Stimulated activated naive CD8-positive, alpha-beta T cell treated with anti-CD3 and anti-CD28 coated beads, Interleukin-15, amount 100 ng/mL, for 72 hours (primary cell): ENCODE results near the gene TCF12.

ENCODE experiments used
- ATAC-seq: fragments of 150-1000 bp; cut with Tn5 transposase; 2 replicates; pipeline ENCODE4 v1.10.0; 2021; ENCODE audit warnings: mild to moderate bottlenecking, moderate library complexity
- DNase-seq, 2 donors: peaks; one replicate each; pipeline ENCODE4 v3.0.0; 2021 to 2022
- H3K27ac Mint-ChIP-seq, 2 donors: one replicate each; pipeline ENCODE4 v1.8.0; 2022; ENCODE audit warnings: mild to moderate bottlenecking in 2 of 2, mixed read lengths in 2 of 2, moderate library complexity in 2 of 2
- H3K27me3 Mint-ChIP-seq: one replicate; pipeline ENCODE4 v1.8.0; 2022; ENCODE audit warnings: mixed read lengths
- H3K4me1 Mint-ChIP-seq: one replicate; pipeline ENCODE4 v1.8.0; 2022; ENCODE audit warnings: mild to moderate bottlenecking, mixed read lengths
- H3K4me3 Mint-ChIP-seq, 2 donors: one replicate each; pipeline ENCODE4 v1.8.0; 2022; ENCODE audit warnings: mild to moderate bottlenecking in 2 of 2, mixed read lengths in 2 of 2, moderate library complexity in 1 of 2
- H3K9me3 Mint-ChIP-seq, 2 donors: one replicate each; pipeline ENCODE4 v1.8.0; 2022; ENCODE audit warnings: mixed read lengths in 2 of 2

Gene TCF12

GRCh38 chr15:57201578-57201977 is 283.1 kb downstream of the TCF12 start:
- ATAC-seq (no peak), DNase-seq (no peak)
- H3K4me1 Mint-ChIP-seq: peaks cover 5% of the 10 kb centered on the region
- H3K4me3 Mint-ChIP-seq: no peak overlapping the region
- H3K9me3 Mint-ChIP-seq: no peaks in the 10 kb centered on the region
- H3K27me3 Mint-ChIP-seq: no peaks in the 10 kb centered on the region
- H3K27ac Mint-ChIP-seq: no peak overlapping the region

DNA sequence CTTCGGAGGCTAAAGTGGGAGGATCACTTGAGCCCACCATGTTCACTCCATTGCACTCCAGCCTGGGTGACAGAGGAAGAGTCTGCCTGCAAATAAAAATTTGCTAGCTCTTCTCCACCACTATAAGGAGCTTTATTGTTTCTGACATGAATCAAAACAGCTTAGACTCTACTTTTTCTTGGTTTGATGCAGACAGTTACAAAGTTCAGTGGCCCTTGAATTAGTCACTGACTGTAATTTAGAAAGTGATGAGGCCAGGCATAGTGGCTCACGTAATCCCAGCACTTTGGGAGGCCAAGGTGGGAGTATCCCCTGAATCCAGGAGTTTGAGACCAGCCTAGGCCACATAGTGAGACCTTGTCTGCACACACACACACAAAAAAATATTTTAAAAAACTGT is 285.5 kb downstream of the TCF12 start:
- Mint-ChIP-seq H3K27me3 (no peaks in the 10 kb centered on the region), H3K4me1 (peaks cover 5% of the 10 kb centered on the region), H3K27ac (no peak overlapping the region), H3K9me3 (no peaks in the 10 kb centered on the region), H3K4me3 (no peak overlapping the region)
- no peak for ATAC-seq
- no peak for DNase-seq

- Mint-ChIP-seq H3K9me3 (no peaks in the 10 kb centered on the region), H3K4me3 (no peak overlapping the region), H3K4me1 (peaks cover 5% of the 10 kb centered on the region), H3K27me3 (no peaks in the 10 kb centered on the region), H3K27ac (no peak overlapping the region)
- ATAC-seq: no peak
- DNase-seq: no peak
Observed at GRCh38 chr15:57205027-57205855, 286.8 kb downstream of the TCF12 start.

DNA sequence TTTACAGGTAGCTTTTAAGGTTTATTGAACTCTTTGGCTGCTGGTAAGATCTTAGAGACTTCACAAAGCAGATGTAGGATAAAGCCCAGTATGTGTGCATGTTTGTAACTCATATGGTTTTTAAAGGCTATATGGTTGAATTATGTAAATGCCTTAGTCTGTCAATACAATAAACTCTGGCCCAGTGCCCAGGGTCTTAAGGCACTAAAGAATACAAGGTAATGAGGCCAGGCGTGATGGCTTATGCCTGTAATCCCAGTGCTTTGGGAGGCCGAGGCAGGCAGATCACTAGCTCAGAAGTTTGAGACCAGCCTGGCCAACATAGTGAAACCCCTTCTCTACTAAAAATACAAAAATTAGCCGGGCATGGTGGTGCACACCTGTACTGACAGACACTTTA is 287.6 kb downstream of the TCF12 start:
- Mint-ChIP-seq H3K27ac (no peak overlapping the region), H3K4me3 (no peak overlapping the region)

DNA sequence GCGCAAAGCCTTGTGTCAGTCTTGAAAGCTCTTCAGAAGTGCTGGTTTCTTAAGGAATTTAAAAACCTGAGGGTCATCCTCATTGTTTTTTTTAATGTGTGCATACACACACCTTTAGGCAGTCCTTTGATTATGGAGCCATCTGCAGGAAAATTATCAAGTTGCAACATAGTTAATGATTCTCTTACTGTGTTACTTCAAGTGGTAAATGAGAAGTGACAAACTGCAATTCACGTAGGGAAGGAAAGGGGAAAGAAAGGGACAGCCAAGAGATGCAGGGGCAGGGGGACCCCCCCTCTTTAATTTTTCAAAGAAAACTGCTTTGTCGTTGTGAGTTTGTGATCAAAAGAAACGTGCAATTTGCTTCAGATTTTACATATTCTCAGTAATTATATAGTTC is 295.4 kb downstream of the TCF12 start:
- Mint-ChIP-seq H3K4me1 (peaks cover 19% of the 10 kb centered on the region), H3K27ac (peak overlapping the region in 1 of 2 donors; percentile 16), H3K4me3 (no peak overlapping the region), H3K27me3 (no peaks in the 10 kb centered on the region), H3K9me3 (no peaks in the 10 kb centered on the region)
- DNase-seq (no peak), ATAC-seq (no peak)

More for the DNA sequence above, 287.6 kb downstream of the TCF12 start:
- Mint-ChIP-seq H3K4me1 (peaks cover 4% of the 10 kb centered on the region), H3K9me3 (no peaks in the 10 kb centered on the region), H3K27me3 (no peaks in the 10 kb centered on the region)
- DNase-seq: no peak
- ATAC-seq: no peak

DNA sequence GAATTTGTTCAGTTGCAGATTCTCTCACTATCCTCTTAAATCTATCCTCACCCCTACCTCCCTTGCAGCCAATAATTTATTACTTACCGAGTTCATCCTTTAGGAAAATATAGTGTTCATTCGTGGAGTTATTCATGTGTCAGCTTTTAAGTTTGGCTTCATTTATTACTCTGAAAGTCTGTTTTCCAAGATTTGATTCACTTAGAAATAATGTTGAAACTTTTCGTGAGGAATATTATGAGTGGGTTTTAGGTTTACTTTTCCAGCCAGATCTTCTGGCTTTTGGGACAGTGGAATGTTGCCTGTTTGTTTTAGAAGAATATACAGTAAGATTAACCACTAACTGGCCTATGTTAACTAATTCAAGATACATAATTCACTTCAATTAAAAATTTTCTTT is 296.9 kb downstream of the TCF12 start:
- Mint-ChIP-seq H3K4me3 (no peak overlapping the region), H3K4me1 (peaks cover 26% of the 10 kb centered on the region), H3K27me3 (no peaks in the 10 kb centered on the region), H3K9me3 (no peaks in the 10 kb centered on the region), H3K27ac (no peak overlapping the region)
- DNase-seq: no peak
- ATAC-seq: no peak

DNA sequence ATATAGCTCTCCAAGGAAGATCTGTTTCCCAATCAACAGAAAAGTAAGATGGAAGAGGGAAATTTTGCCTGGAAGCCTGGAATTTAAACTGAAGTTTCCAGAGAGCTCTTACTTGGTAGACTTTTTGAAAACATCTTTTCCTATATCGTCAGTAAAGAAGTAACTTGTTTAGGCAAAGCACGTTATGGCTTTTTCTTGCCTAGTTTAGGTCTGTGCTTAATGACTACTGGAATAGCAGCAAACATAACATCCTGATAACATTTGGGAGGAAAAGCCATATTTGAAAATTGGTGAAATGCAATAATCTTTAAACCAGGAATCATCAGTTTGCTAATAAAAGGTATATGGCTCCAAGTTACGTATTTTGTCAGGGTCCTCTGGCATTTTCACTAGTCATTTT is 297.4 kb downstream of the TCF12 start:
- H3K9me3 Mint-ChIP-seq: no peaks in the 10 kb centered on the region
- no peak overlapping the region for H3K27ac Mint-ChIP-seq
- ATAC-seq (no peak), DNase-seq (no peak)
- no peak overlapping the region for H3K4me3 Mint-ChIP-seq
- peaks cover 26% of the 10 kb centered on the region for H3K4me1 Mint-ChIP-seq
- no peaks in the 10 kb centered on the region for H3K27me3 Mint-ChIP-seq

DNA sequence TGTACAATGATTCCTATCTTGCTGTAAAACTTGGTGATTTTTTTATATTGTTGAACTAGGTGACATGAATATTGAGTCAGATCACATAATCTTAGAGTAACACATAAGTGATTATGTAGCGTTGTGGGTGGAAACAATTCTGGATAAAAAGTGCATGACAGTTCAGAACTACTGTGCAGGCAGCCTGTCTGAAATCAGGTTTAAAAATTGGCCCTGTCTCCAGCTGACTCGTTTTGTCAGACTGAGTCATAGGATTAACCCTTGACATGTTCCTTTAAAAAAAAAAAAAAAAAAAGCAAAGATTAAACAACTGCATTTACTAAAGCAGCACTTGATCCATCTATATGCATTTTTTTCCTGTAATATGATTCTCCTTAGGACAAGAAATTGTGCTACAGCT is 297.8 kb downstream of the TCF12 start:
- Mint-ChIP-seq H3K9me3 (no peaks in the 10 kb centered on the region), H3K4me1 (peaks cover 26% of the 10 kb centered on the region), H3K27me3 (no peaks in the 10 kb centered on the region), H3K27ac (no peak overlapping the region), H3K4me3 (no peak overlapping the region)
- DNase-seq (no peak), ATAC-seq (peak; percentile 39)

DNA sequence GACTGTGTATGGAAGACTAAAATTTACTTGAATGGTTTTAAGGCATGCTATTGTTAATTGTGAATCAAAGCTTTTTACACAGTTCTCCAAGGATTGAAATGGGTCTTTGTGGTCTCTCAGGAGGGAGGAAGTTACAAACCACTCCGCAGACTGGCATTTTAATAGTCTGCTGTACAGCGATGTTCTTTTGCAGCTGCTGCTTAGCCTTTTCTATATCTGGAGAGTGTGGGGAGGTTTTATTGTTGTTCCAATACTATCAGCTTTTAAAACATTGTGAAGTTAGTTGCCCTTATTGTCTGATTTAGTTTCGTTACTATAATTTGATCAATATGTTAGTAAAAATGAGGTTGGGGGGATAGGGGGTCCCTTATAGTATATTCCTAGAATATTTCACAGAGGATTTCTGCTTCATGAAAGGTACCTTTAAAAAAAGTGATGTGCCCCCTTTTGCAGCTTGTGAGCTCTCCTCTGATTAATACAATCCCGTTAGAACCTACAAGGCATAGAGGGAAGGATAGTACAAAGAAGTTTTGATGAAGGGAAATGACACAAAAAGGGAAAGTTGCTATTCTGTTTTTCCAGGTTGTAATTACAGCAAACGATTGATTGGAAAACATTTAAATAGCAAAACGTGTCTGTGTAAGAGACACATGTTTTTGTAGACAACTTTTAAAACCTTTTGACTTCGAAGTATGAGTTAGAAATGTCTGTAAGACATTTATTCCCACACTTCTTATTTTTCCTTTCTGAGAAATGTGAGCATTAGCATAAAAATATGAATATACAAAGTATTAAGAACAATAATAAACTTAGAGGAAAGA is 299.5 kb downstream of the TCF12 start:
- Mint-ChIP-seq H3K27ac (no peak overlapping the region), H3K9me3 (no peaks in the 10 kb centered on the region), H3K27me3 (no peaks in the 10 kb centered on the region), H3K4me3 (no peak overlapping the region), H3K4me1 (peaks cover 26% of the 10 kb centered on the region)
- DNase-seq: no peak
- ATAC-seq: no peak

DNA sequence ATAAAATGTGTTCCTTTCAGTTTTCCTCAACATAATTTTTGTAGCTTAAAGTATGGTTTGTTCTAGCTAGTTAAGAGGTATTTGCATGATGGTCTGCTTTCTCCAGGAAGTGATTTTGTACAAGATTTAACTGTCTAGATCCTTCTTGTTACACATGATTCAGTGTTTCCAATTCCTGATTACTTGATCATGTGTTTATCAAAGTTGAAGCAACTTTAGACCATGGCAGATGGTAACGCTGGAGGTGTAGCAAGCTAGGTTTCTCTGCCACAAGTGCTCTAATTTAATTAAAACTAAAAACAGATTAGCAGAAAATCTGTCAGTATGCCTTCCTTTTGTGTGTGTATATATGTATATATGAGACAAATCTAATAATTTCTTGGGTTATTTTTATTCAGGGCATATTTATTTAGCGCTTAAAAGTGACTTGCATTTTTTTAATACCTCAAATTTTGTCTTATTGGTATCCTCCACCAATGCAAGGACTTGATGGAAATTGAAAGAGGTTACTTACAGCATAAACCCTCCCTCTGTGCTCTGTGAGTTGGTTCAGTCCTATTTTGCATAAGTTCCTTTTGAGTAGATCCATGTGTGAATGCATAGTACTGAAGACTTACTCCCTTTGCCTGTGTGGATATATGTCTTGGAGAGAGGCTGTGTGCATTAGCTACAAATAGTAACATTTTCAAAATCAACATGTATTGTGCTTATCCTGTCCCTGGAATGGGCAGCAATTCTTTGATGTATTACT is 300.6 kb downstream of the TCF12 start:
- Mint-ChIP-seq H3K9me3 (no peaks in the 10 kb centered on the region), H3K27ac (no peak overlapping the region), H3K27me3 (no peaks in the 10 kb centered on the region), H3K4me3 (no peak overlapping the region), H3K4me1 (peaks cover 26% of the 10 kb centered on the region)
- ATAC-seq (no peak), DNase-seq (no peak)

- ATAC-seq: no peak
- H3K27ac Mint-ChIP-seq: no peak overlapping the region
- H3K9me3 Mint-ChIP-seq: no peaks in the 10 kb centered on the region
- H3K4me1 Mint-ChIP-seq: peaks cover 26% of the 10 kb centered on the region
- H3K27me3 Mint-ChIP-seq: no peaks in the 10 kb centered on the region
- no peak overlapping the region for H3K4me3 Mint-ChIP-seq
- DNase-seq: no peak
Observed at GRCh38 chr15:57220205-57220604, 301.8 kb downstream of the TCF12 start.

DNA sequence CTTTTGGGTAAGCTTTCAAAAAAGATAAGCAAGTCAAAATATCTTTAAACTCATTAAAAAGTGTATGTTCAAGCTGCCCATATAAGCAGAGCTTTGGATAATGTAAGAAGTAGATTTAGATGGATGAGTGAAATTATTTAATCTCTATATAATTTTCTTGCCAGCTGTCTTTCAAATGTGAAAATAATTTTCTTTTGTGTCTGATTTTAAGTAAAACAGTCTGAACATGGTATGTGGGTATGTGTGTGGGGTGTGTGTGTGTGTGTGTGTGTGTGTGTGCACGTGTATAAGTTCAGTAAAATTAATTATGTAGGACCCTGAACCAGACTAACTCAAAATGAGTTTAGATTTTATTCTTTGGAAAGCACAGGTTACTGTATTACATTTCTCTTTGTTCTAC is 302.7 kb downstream of the TCF12 start:
- H3K27ac Mint-ChIP-seq: no peak overlapping the region

DNA sequence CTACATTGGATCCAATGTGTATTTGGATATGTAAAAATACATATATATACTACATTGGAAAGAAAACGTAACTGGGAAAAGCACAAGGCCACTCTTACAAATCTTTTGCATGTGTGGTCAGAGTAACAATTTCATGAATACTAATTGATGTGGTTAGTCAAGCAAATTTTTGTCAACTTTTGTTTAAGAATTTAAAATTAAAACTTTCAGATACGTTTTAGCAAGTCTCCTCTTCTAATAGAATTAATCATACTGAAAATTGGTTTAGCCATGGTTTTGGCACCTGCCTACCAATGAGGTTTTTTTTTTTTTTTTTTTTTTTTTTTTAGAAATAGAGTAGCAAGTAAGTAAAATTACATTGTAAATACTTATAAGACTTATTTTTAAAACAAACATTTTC is 304.9 kb downstream of the TCF12 start:
- no peak for DNase-seq
- no peak overlapping the region for H3K27ac Mint-ChIP-seq
- ATAC-seq: no peak
- no peaks in the 10 kb centered on the region for H3K27me3 Mint-ChIP-seq
- no peaks in the 10 kb centered on the region for H3K9me3 Mint-ChIP-seq
- H3K4me1 Mint-ChIP-seq: peaks cover 22% of the 10 kb centered on the region
- H3K4me3 Mint-ChIP-seq: no peak overlapping the region

More for the DNA sequence above, 302.7 kb downstream of the TCF12 start:
- Mint-ChIP-seq H3K4me1 (peaks cover 23% of the 10 kb centered on the region), H3K4me3 (no peak overlapping the region), H3K9me3 (no peaks in the 10 kb centered on the region), H3K27me3 (no peaks in the 10 kb centered on the region)
- ATAC-seq (no peak), DNase-seq (no peak)

DNA sequence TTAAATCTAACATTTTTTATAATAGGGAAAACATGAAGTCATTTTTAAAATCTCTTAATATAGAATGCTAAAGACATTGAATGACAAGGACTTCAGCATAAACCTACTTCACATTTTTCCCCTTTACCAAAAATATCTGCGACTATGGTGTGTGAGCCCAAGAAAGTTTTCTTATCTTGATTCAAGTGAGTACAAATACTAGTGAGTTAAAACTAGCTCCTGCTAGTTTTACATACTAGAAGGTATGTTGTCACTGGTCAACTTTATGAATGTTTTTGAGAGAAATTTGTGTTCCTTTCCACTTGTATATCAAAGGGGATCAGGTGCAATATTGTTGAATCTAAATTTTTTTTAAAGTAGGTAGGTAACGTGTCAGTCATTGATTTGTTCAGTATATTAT is 305.4 kb downstream of the TCF12 start:
- peaks cover 19% of the 10 kb centered on the region for H3K4me1 Mint-ChIP-seq
- DNase-seq (no peak), ATAC-seq (no peak)
- H3K27ac Mint-ChIP-seq: no peak overlapping the region
- no peak overlapping the region for H3K4me3 Mint-ChIP-seq
- no peaks in the 10 kb centered on the region for H3K27me3 Mint-ChIP-seq
- no peaks in the 10 kb centered on the region for H3K9me3 Mint-ChIP-seq

GRCh38 chr15:57224664-57225063 is 306.2 kb downstream of the TCF12 start:
- no peak overlapping the region for H3K4me3 Mint-ChIP-seq
- H3K27ac Mint-ChIP-seq: no peak overlapping the region
- ATAC-seq: no peak
- no peaks in the 10 kb centered on the region for H3K27me3 Mint-ChIP-seq
- H3K4me1 Mint-ChIP-seq: peaks cover 12% of the 10 kb centered on the region
- no peaks in the 10 kb centered on the region for H3K9me3 Mint-ChIP-seq
- DNase-seq: no peak

DNA sequence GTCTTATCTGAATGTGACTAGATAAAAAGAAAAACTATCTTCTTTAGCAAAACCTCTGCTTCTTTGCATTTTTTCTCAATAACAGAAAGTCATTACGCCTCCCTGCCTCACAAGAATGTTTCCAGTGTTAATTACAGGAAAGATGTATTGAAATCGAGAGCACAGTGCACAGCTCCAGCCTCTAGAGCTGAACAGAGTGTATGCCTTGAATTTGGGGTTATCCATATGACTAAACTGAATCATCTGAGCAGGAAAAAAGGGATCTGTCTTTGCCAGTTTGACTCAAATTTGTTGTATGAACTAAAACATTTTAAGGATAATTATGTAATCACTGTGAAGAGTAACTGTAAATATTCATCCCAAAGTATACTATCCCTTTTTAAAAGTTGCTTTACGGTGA is 308.7 kb downstream of the TCF12 start:
- no peak for DNase-seq
- H3K27ac Mint-ChIP-seq: no peak overlapping the region
- no peak for ATAC-seq

More for the DNA sequence above, 308.7 kb downstream of the TCF12 start:
- peaks cover 12% of the 10 kb centered on the region for H3K4me1 Mint-ChIP-seq
- no peak overlapping the region for H3K4me3 Mint-ChIP-seq
- no peaks in the 10 kb centered on the region for H3K9me3 Mint-ChIP-seq
- no peaks in the 10 kb centered on the region for H3K27me3 Mint-ChIP-seq
